Uterus (tissue), 4 donors: ENCODE data around the gene ZNF716. TPM values are rescaled to one million over a fixed set of nuclear protein-coding genes. Genes with fewer than 3 reads are reported as not detected.

ENCODE experiments used
- DNase-seq, 2 donors: peaks; one replicate each; pipeline ENCODE4 v3.0.0-alpha.2; 2019 to 2020
- H3K27ac ChIP-seq, 2 donors: fragments of 200-600 bp; sonication (generic); 1 replicate in 1 of 2; 2 replicates in 1 of 2; pipeline ENCODE4 v1.5.1; 2016 to 2018
- H3K27me3 ChIP-seq, 2 donors: fragments of 200-600 bp; sonication (generic); one replicate each; pipeline ENCODE4 v1.5.1; 2018 to 2019; ENCODE audit warnings: control low read depth in 1 of 2
- H3K36me3 ChIP-seq, 2 donors: fragments of 200-600 bp; sonication (generic); one replicate each; pipeline ENCODE4 v1.5.1; 2019; ENCODE audit warnings: control low read depth in 1 of 2
- H3K4me1 ChIP-seq, 2 donors: fragments of 200-600 bp; sonication (generic); one replicate each; pipeline ENCODE4 v1.5.1; 2018 to 2019; ENCODE audit warnings: control low read depth in 1 of 2
- H3K4me3 ChIP-seq, 2 donors: fragments of 200-600 bp; sonication (generic); 1 replicate in 1 of 2; 2 replicates in 1 of 2; pipeline ENCODE4 v1.5.1; 2018 to 2019; ENCODE audit warnings: mild to moderate bottlenecking in 1 of 2
- H3K9me3 ChIP-seq, 2 donors: fragments of 200-600 bp; sonication (generic); one replicate each; pipeline ENCODE4 v1.5.1; 2019; ENCODE audit warnings: control low read depth in 1 of 2
- CTCF ChIP-seq, 4 experiments: fragments of 200-600 bp in 2 of 4; fragments of 450-650 bp in 2 of 4; sonication (generic) in 2 of 4; IDR thresholded peaks; one replicate each; pipeline ENCODE4 v1.5.1; 2016 to 2019; ENCODE audit warnings: antibody characterized with exemption in 4 of 4, mild to moderate bottlenecking in 2 of 4, moderate library complexity in 1 of 4
- POLR2A ChIP-seq, 2 donors: fragments of 450-650 bp; IDR thresholded peaks; one replicate each; pipeline ENCODE4 v1.6.1; 2016; ENCODE audit warnings: antibody characterized with exemption in 2 of 2, mild to moderate bottlenecking in 1 of 2, moderate library complexity in 1 of 2
- intact Hi-C: fragments of 100-400 bp; cut with DNase I; formaldehyde crosslinking; loops from one replicate; pipeline ENCODE4 v1.15.1; 2023; ENCODE audit warnings: low total_unique reads
- total RNA-seq, 4 donors: library from RNA; depleted of rRNA in 3 of 4; stranded (reverse); fragments of >200 nt in 3 of 4; gene quantifications; one replicate each; pipeline versions ENCODE4 v1.1.0 to v1.2.4, GENCODE V29; 2014 to 2023
- donor health status: DM: yes; HTN: yes; CAD: no.

Gene ZNF716
- total RNA-seq, 4 donors from 2014 or later, result not detected

- no peaks in the 10 kb centered on the region for H3K4me1 ChIP-seq
- H3K4me3 ChIP-seq, result no peak overlapping the region
- no peaks in the 10 kb centered on the region for H3K9me3 ChIP-seq
- intact Hi-C loops, result no loop called here
- no peak for TF ChIP-seq CTCF (IDR thresholded peaks at IDR 0.05)
- no peak for TF ChIP-seq POLR2A (IDR thresholded peaks at IDR 0.05)
- no peak for DNase-seq
- no peak overlapping the region for H3K27ac ChIP-seq
- H3K27me3 ChIP-seq, result no peaks in the 10 kb centered on the region
- H3K36me3 ChIP-seq, result no peaks in the 10 kb centered on the region
Measured at GRCh38 chr7:57426629-57427003, 23.4 kb upstream of the ZNF716 start.

DNA sequence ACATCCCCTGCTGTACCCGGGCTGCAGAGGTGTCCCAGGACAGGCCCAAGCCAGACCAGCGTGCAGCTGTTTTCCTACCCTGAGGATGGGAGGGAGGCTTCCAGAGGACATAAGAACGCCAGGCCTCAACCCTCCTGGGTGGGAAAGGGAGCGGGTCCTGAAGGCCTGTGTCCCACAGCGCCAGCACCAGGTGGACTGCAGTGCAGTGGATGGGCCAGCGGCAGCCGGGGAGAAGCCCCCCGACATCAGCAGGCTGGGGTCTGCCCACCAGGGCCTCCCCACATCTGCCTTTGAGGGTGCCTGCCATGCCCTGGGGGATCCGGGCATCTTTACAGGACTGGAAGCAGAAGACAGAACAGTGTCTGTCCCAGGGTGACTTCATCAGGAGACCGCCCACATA lies 22.8 kb upstream of the ZNF716 start:
- Histone ChIP-seq H3K4me1 (no peaks in the 10 kb centered on the region), H3K36me3 (no peaks in the 10 kb centered on the region), H3K4me3 (no peak overlapping the region), H3K9me3 (no peaks in the 10 kb centered on the region), H3K27ac (no peak overlapping the region), H3K27me3 (no peaks in the 10 kb centered on the region)
- TF ChIP-seq CTCF (IDR thresholded peaks at IDR 0.05) (no peak), POLR2A (IDR thresholded peaks at IDR 0.05) (no peak)
- intact Hi-C loops, result no loop called here
- DNase-seq, result no peak

DNA sequence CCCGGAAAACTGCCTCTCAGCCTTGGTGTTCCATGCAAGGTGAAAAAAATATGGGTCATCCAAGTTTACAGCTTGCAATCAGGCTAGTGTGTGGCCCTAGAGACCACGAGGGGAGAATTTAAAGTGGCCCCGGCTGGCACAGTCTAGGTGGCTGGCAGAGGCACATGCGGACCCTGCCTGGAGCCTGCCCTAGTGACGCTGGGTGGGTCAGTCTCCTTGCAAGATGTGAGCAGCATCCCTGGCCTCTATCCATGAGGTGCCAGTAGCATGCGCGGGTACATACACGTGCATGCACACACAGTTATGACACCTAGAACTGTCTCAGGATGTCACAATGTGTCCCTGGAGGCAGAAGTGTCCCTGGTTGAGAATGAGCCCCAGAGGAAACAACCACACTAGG lies 22.4 kb upstream of the ZNF716 start:
- Histone ChIP-seq H3K4me1 (no peaks in the 10 kb centered on the region), H3K4me3 (no peak overlapping the region), H3K9me3 (no peaks in the 10 kb centered on the region), H3K27ac (no peak overlapping the region), H3K36me3 (no peaks in the 10 kb centered on the region), H3K27me3 (no peaks in the 10 kb centered on the region)
- intact Hi-C loops, result no loop called here
- DNase-seq, result no peak
- TF ChIP-seq POLR2A (IDR thresholded peaks at IDR 0.05) (no peak), CTCF (IDR thresholded peaks at IDR 0.05) (no peak)

- DNase-seq, result no peak
- intact Hi-C loops, result no loop called here
- no peak overlapping the region for H3K27ac ChIP-seq
- H3K27me3 ChIP-seq, result no peaks in the 10 kb centered on the region
- H3K4me1 ChIP-seq, result no peaks in the 10 kb centered on the region
- TF ChIP-seq CTCF (IDR thresholded peaks at IDR 0.05) (no peak), POLR2A (IDR thresholded peaks at IDR 0.05) (no peak)
- no peaks in the 10 kb centered on the region for H3K9me3 ChIP-seq
- H3K4me3 ChIP-seq, result no peak overlapping the region
- no peaks in the 10 kb centered on the region for H3K36me3 ChIP-seq
Measured at GRCh38 chr7:57432583-57432982, 17.4 kb upstream of the ZNF716 start.

DNA sequence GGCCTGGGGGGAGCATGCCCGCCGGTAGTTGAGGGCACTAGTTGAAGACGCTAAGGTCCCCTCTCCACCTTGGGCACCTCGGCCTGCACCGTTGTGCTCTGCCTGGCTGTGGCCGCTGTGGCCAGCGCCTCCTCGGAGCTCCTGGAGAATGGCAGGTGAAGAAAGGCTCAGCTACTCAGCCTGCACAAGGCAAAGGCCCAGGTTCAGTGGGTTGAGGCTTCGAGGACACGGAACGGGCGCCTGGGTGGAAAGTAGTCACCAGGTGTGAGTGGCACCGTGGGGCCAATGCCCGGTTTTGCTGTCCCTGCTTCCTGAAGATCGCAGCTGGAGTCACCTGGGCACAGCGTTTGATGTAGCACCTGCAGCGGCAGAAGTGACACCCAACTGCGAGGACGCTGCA lies 12.4 kb upstream of the ZNF716 start:
- Histone ChIP-seq H3K36me3 (no peaks in the 10 kb centered on the region), H3K27ac (no peak overlapping the region), H3K9me3 (no peaks in the 10 kb centered on the region), H3K4me3 (no peak overlapping the region), H3K27me3 (no peaks in the 10 kb centered on the region), H3K4me1 (no peaks in the 10 kb centered on the region)
- TF ChIP-seq CTCF (IDR thresholded peaks at IDR 0.05) (no peak), POLR2A (IDR thresholded peaks at IDR 0.05) (no peak)
- DNase-seq, result no peak
- intact Hi-C loops, result no loop called here
